Right lobe of liver (tissue), 6 donors: ENCODE data around the gene ELMO1. TPM values are rescaled to one million over a fixed set of nuclear protein-coding genes. Genes with fewer than 3 reads are reported as not detected.

Experiments used
- ATAC-seq, 4 donors: fragments of 200-7000 bp; cut with Tn5 transposase; one replicate each; pipeline ENCODE4 v1.9.1; 2020; ENCODE audit warnings: mild to moderate bottlenecking in 4 of 4, moderate library complexity in 4 of 4
- DNase-seq, 3 donors: peaks; one replicate each; pipeline ENCODE4 v3.0.0-alpha.2; 2020
- H3K27ac ChIP-seq, 3 donors: fragments of 200-600 bp; one replicate each; pipeline ENCODE4 v1.8.0; 2022
- H3K27me3 ChIP-seq, 2 donors: fragments of 200-600 bp; one replicate each; pipeline ENCODE4 v1.8.0; 2022
- H3K36me3 ChIP-seq, 4 donors: fragments of 200-600 bp; sonication (generic) in 1 of 4; one replicate each; pipeline versions ENCODE4 v1.5.1 to v1.8.0; 2017 to 2022; ENCODE audit warnings: control low read depth in 1 of 4
- H3K4me1 ChIP-seq, 4 donors: fragments of 200-600 bp; sonication (generic) in 1 of 4; one replicate each; pipeline versions ENCODE4 v1.5.1 to v1.8.0; 2017 to 2022; ENCODE audit warnings: control low read depth in 1 of 4
- H3K4me3 ChIP-seq, 3 donors: fragments of 200-600 bp; one replicate each; pipeline ENCODE4 v1.8.0; 2022
- H3K9me3 ChIP-seq, 4 donors: fragments of 200-600 bp; sonication (generic) in 1 of 4; one replicate each; pipeline versions ENCODE4 v1.5.1 to v1.8.0; 2017 to 2022; ENCODE audit warnings: control low read depth in 1 of 4
- CTCF ChIP-seq, 4 donors: fragments of 200-600 bp in 3 of 4; fragments of 450-650 bp in 1 of 4; IDR thresholded peaks; one replicate each; pipeline versions ENCODE4 v1.5.1 to v1.8.0; 2016 to 2022; ENCODE audit warnings: antibody characterized with exemption in 4 of 4, mild to moderate bottlenecking in 2 of 4
- POLR2A ChIP-seq: fragments of 450-650 bp; IDR thresholded peaks from one replicate; pipeline ENCODE4 v1.6.1; 2017; ENCODE audit warnings: antibody characterized with exemption, mild to moderate bottlenecking
- WGBS: methylation state at CpG from one replicate; pipeline ENCODE4 v1.1.6; 2018; ENCODE audit warnings: low coverage, low lambda C conversion rate; ENCODE audit not compliant: insufficient coverage; ENCODE audit errors: missing lambda C conversion rate; 5-methylcytosine and 5-hydroxymethylcytosine counted together
- intact Hi-C, 2 donors: fragments of 100-400 bp; cut with DNase I; formaldehyde crosslinking; loops; one replicate each; pipeline versions ENCODE4 v1.11.2 to v1.14.1; 2022
- total RNA-seq, 6 experiments: library from RNA; depleted of rRNA in 2 of 6; stranded (reverse); fragments of >200 nt in 2 of 6; fragmentation: NEBNext Ultra II Directional in 3 of 6; extraction: Animal tissue kit (Norgen Biotek cat#: 25700) in 3 of 6; gene quantifications; one replicate each; pipeline versions ENCODE4 v1.1.0 to v1.2.4, GENCODE V29; 2016 to 2023
- donor health status: DM: no; HTN: yes; CAD: no.
- donor health status: DM: no; HTN: no; CAD: no.
- donor health status: DM: no; HTN: no; CAD: no.
- donor health status: DM: no; HTN: yes; CAD: no.
- donor health status: DM: no; HTN: yes; CAD: no.

ELMO1 gene
- total RNA-seq, 6 experiments from 2014 or later = 18.4 to 55.4 (median 25.1) TPM

- intact Hi-C loops = no loop called here
Observed at GRCh38 chr7:37216156-37216852, 232.4 kb downstream of the ELMO1 start.

GRCh38 chr7:37215290-37215923 lies 233.3 kb downstream of the ELMO1 start:
- ATAC-seq (no peak), DNase-seq (no peak)
- intact Hi-C loops = no loop called here

More at GRCh38 chr7:37216156-37216852, 232.4 kb downstream of the ELMO1 start:
- Histone ChIP-seq H3K27me3 (no peaks in the 10 kb centered on the region), H3K4me1 (no peaks in the 10 kb centered on the region), H3K9me3 (no peaks in the 10 kb centered on the region), H3K36me3 (peaks cover 0 to 7% (median 0%) of the 10 kb centered on the region in 4 donors), H3K4me3 (no peak overlapping the region), H3K27ac (no peak overlapping the region)
- DNase-seq (no peak), ATAC-seq (no peak)
- TF ChIP-seq POLR2A = no peak
- TF ChIP-seq CTCF (IDR thresholded peaks at IDR 0.05) = no peak
- 66% methylated on average over 10 of the region's 10 CpGs for WGBS

GRCh38 chr7:37212556-37212955 lies 236.1 kb downstream of the ELMO1 start:
- Histone ChIP-seq H3K27ac (no peak overlapping the region), H3K27me3 (no peaks in the 10 kb centered on the region), H3K36me3 (peaks cover 0 to 13% (median 0%) of the 10 kb centered on the region in 4 donors), H3K4me3 (no peak overlapping the region), H3K4me1 (peaks cover 0 to 16% (median 9%) of the 10 kb centered on the region in 4 donors), H3K9me3 (no peaks in the 10 kb centered on the region)
- no peak for ATAC-seq
- WGBS = 59% methylated on average over 7 of the region's 8 CpGs
- intact Hi-C loops = no loop called here
- DNase-seq = no peak
- TF ChIP-seq CTCF (IDR thresholded peaks at IDR 0.05) (no peak), POLR2A (no peak)

More at GRCh38 chr7:37215290-37215923, 233.3 kb downstream of the ELMO1 start:
- H3K4me1 ChIP-seq = no peaks in the 10 kb centered on the region
- H3K27ac ChIP-seq = no peak overlapping the region
- peaks cover 0 to 13% (median 0%) of the 10 kb centered on the region in 4 donors for H3K36me3 ChIP-seq
- no peaks in the 10 kb centered on the region for H3K9me3 ChIP-seq
- H3K27me3 ChIP-seq = no peaks in the 10 kb centered on the region
- WGBS = 95% methylated on average over 3 of the region's 3 CpGs
- H3K4me3 ChIP-seq = no peak overlapping the region
- no peak for TF ChIP-seq CTCF (IDR thresholded peaks at IDR 0.05)
- TF ChIP-seq POLR2A = no peak

GRCh38 chr7:37212051-37212450 lies 236.6 kb downstream of the ELMO1 start:
- TF ChIP-seq CTCF (IDR thresholded peaks at IDR 0.05) = no peak
- no peak for TF ChIP-seq POLR2A
- H3K27ac ChIP-seq = no peak overlapping the region
- DNase-seq (no peak), ATAC-seq (no peak)
- no peaks in the 10 kb centered on the region for H3K9me3 ChIP-seq
- peaks cover 0 to 16% (median 9%) of the 10 kb centered on the region in 4 donors for H3K4me1 ChIP-seq
- no peaks in the 10 kb centered on the region for H3K27me3 ChIP-seq
- intact Hi-C loops = no loop called here
- H3K4me3 ChIP-seq = no peak overlapping the region
- peaks cover 0 to 13% (median 0%) of the 10 kb centered on the region in 4 donors for H3K36me3 ChIP-seq
